Keratinocyte (primary cell): ENCODE measurements around the gene PEDS1. TPM values are rescaled to one million over a fixed set of nuclear protein-coding genes. Genes with fewer than 3 reads are reported as not detected.

ENCODE experiments used
- DNase-seq: peaks from one replicate; pipeline ENCODE4 v3.0.0-alpha.2; 2011; ENCODE audit warnings: low read depth, missing footprints, low spot score
- FAIRE-seq: peaks from 2 replicates; lab custom pipeline; 2011; peaks lifted over from hg19 to GRCh38; lab: Jason Lieb, UNC
- H2AFZ ChIP-seq: 2 replicates; pipeline ENCODE4 v1.6.0; 2012; ENCODE audit warnings: low read length, control low read depth, inconsistent platforms; ENCODE audit not compliant: control insufficient read depth
- H3K27ac ChIP-seq: 2 replicates; pipeline ENCODE4 v1.5.1; 2011; ENCODE audit warnings: low read length; ENCODE audit not compliant: control insufficient read depth, insufficient read depth
- H3K27me3 ChIP-seq: 3 replicates; pipeline ENCODE4 v1.6.0; 2011; ENCODE audit warnings: low read length; ENCODE audit not compliant: control insufficient read depth, insufficient read depth; ENCODE audit errors: extremely low read depth
- H3K36me3 ChIP-seq, 2 experiments: 2 replicates in 1 of 2; 3 replicates in 1 of 2; pipeline ENCODE4 v1.5.1; 2011; ENCODE audit warnings: low read length in 2 of 2, mild to moderate bottlenecking in 1 of 2; ENCODE audit not compliant: control insufficient read depth in 2 of 2, insufficient read depth in 2 of 2; ENCODE audit errors: extremely low read depth in 1 of 2
- H3K4me1 ChIP-seq: 3 replicates; pipeline ENCODE4 v1.5.1; 2011; ENCODE audit warnings: low read length; ENCODE audit not compliant: control insufficient read depth, insufficient read depth; ENCODE audit errors: extremely low read depth
- H3K4me2 ChIP-seq: 3 replicates; pipeline ENCODE4 v1.6.0; 2011; ENCODE audit warnings: low read depth, low read length; ENCODE audit not compliant: control insufficient read depth, insufficient read depth; ENCODE audit errors: extremely low read depth
- H3K4me3 ChIP-seq, 3 experiments: fragments of 200-600 bp in 1 of 3; sonication (generic) in 1 of 3; 2 replicates in 2 of 3; 3 replicates in 1 of 3; pipeline ENCODE4 v1.5.1; 2011 to 2016; ENCODE audit warnings: low read length in 3 of 3, mild to moderate bottlenecking in 3 of 3, control low read depth in 2 of 3, inconsistent platforms in 1 of 3, low read depth in 1 of 3, mixed read lengths in 1 of 3, mixed run types in 1 of 3, moderate library complexity in 1 of 3; ENCODE audit not compliant: control insufficient read depth in 2 of 3, insufficient read depth in 2 of 3; ENCODE audit errors: extremely low read depth in 1 of 3
- H3K79me2 ChIP-seq: 2 replicates; pipeline ENCODE4 v1.6.0; 2012; ENCODE audit warnings: low read length; ENCODE audit not compliant: control insufficient read depth, insufficient read depth
- H3K9ac ChIP-seq: 3 replicates; pipeline ENCODE4 v1.6.0; 2011; ENCODE audit warnings: low read length; ENCODE audit not compliant: control insufficient read depth, insufficient read depth; ENCODE audit errors: extremely low read depth
- H3K9me1 ChIP-seq: 3 replicates; pipeline ENCODE4 v1.6.0; 2011; ENCODE audit warnings: low read length; ENCODE audit not compliant: control insufficient read depth, insufficient read depth; ENCODE audit errors: extremely low read depth
- H3K9me3 ChIP-seq: 2 replicates; pipeline ENCODE4 v1.5.1; 2012; ENCODE audit warnings: low read depth, low read length; ENCODE audit not compliant: control insufficient read depth
- H4K20me1 ChIP-seq: 3 replicates; pipeline ENCODE4 v1.6.0; 2011; ENCODE audit warnings: low read length; ENCODE audit not compliant: control insufficient read depth, insufficient read depth; ENCODE audit errors: extremely low read depth
- CTCF ChIP-seq, 3 experiments: IDR thresholded peaks in 1 of 3; conservative IDR thresholded peaks in 1 of 3; optimal IDR thresholded peaks in 1 of 3; 2 replicates in 2 of 3; 3 replicates in 1 of 3; pipeline versions ENCODE3 to v1.5.1; 2011; ENCODE audit warnings: low read length in 3 of 3, mild to moderate bottlenecking in 3 of 3, moderate library complexity in 2 of 3, control low read depth in 1 of 3, inconsistent platforms in 1 of 3; ENCODE audit not compliant: insufficient read depth in 2 of 3; ENCODE audit errors: extremely low read depth in 1 of 3
- EZH2 ChIP-seq: IDR thresholded peaks from one replicate; pipeline ENCODE4 v1.6.1; 2012; ENCODE audit warnings: inconsistent platforms, mild to moderate bottlenecking, low read length, moderate library complexity
- dilution Hi-C: fragments of 300-500 bp; cut with MboI; formaldehyde crosslinking; loops from one replicate; pipeline ENCODE4 v1.7.0; 2020; ENCODE audit warnings: low sequenced_read_pairs; ENCODE audit not compliant: extremely low pct_ligation_motif_present
- polyA plus RNA-seq, 5 experiments: library from polyadenylated mRNA; depleted of rRNA in 3 of 5; stranded (reverse) in 3 of 5; stranded (forward) in 1 of 5; unstranded in 1 of 5; fragments of >200 nt; gene quantifications; 1 replicate in 1 of 5; 2 replicates in 3 of 5; 3 replicates in 1 of 5; pipeline versions ENCODE4 v1.2.1 to v1.2.3, GENCODE V29; 2011 to 2012; ENCODE audit warnings: missing spikeins in 2 of 5, low read depth in 1 of 5, low replicate concordance in 1 of 5

Gene PEDS1
- polyA plus RNA-seq, 1 donor (not counting 4 experiments of a cell fraction or from before 2014, with no cell fraction given) = 48.7 TPM

GRCh38 chr20:50141811-50142561 is 11.5 kb downstream of the PEDS1 start:
- TF ChIP-seq CTCF (optimal IDR thresholded peaks at IDR 0.05 in 1 of 3, IDR thresholded peaks at IDR 0.05 in 1 of 3, conservative IDR thresholded peaks at IDR 0.05 in 1 of 3; ENCODE audit: extremely low read depth in 1 of 3, insufficient read depth in 2 of 3, low read length in 3 of 3) = no peak
- TF ChIP-seq EZH2 = no peak
- Histone ChIP-seq H3K79me2 (peaks cover 70% of the 10 kb centered on the region), H2AFZ (no peak overlapping the region), H4K20me1 (peaks cover 12% of the 10 kb centered on the region), H3K9me3 (no peaks in the 10 kb centered on the region), H3K27ac (peak overlapping the region; percentile 67), H3K4me1 (peaks cover 79% of the 10 kb centered on the region), H3K9ac (peak overlapping the region; percentile 40), H3K36me3 (peaks cover 37 to 41% of the 10 kb centered on the region in 2 experiments), H3K4me2 (peak overlapping the region; percentile 0), H3K27me3 (no peaks in the 10 kb centered on the region), H3K4me3 (no peak overlapping the region), H3K9me1 (peaks cover 3% of the 10 kb centered on the region)
- DNase-seq (no peak), FAIRE-seq (no peak)
- dilution Hi-C loops = no loop called here

- H3K4me3 ChIP-seq = no peak overlapping the region
- peak overlapping the region; percentile 67 for H3K27ac ChIP-seq
- H3K27me3 ChIP-seq = no peaks in the 10 kb centered on the region
- no peak overlapping the region for H2AFZ ChIP-seq
- H3K4me2 ChIP-seq = peak overlapping the region; percentile 0
- DNase-seq (no peak), FAIRE-seq (peak; percentile 52)
- peaks cover 74% of the 10 kb centered on the region for H3K4me1 ChIP-seq
- H3K9me3 ChIP-seq = no peaks in the 10 kb centered on the region
- H3K9ac ChIP-seq = peak overlapping the region; percentile 40
- TF ChIP-seq CTCF (optimal IDR thresholded peaks at IDR 0.05 in 1 of 3, IDR thresholded peaks at IDR 0.05 in 1 of 3, conservative IDR thresholded peaks at IDR 0.05 in 1 of 3; ENCODE audit: extremely low read depth in 1 of 3, insufficient read depth in 2 of 3, low read length in 3 of 3) (no peak), EZH2 (no peak)
- H4K20me1 ChIP-seq = peaks cover 12% of the 10 kb centered on the region
- dilution Hi-C loops = no loop called here
- peaks cover 3% of the 10 kb centered on the region for H3K9me1 ChIP-seq
- H3K36me3 ChIP-seq = peaks cover 36 to 37% of the 10 kb centered on the region in 2 experiments
- peaks cover 70% of the 10 kb centered on the region for H3K79me2 ChIP-seq
Observed at GRCh38 chr20:50141018-50141675, 12.4 kb downstream of the PEDS1 start.
